Cerebellar nuclear complex (tissue), 1 donor: ENCODE data around the gene CRYZ.
"Not testable (repeated sequence)": the region's sequence is repeated elsewhere in the genome, so short reads cannot be mapped to it uniquely, and the experiment has no call there.

Source experiments
- DNase-seq, 2 experiments: peaks; one replicate each; lab custom pipeline; 2025; lab: John Stamatoyannopoulos, UW

Gene CRYZ, protein sequence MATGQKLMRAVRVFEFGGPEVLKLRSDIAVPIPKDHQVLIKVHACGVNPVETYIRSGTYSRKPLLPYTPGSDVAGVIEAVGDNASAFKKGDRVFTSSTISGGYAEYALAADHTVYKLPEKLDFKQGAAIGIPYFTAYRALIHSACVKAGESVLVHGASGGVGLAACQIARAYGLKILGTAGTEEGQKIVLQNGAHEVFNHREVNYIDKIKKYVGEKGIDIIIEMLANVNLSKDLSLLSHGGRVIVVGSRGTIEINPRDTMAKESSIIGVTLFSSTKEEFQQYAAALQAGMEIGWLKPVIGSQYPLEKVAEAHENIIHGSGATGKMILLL

DNA sequence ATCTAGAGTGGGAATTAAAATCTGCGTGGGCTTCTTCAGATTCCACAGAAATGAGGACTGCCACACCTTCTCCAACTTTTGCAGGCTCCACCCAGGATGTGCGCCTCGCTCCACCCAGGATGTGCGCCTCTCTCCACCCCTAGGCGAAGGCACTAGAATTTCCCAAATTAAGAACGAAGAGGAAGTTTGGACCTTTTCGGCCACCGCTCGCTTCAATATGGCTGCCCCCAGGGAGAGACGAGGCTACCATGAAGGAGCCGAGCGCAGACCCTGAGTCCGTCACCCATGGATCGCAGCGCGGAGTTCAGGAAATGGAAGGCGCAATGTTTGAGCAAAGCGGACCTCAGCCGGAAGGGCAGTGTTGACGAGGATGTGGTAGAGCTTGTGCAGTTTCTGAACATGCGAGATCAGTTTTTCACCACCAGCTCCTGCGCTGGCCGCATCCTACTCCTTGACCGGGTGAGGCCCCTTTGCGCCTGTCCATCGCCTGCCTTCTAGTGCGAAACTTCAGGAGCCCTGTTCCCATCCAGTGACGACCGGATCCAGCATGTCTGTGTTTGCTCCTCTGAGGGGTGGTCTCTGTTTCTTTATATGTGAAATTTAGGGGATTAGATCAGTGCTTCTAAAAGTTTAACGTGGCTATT is at the start of gene CRYZ, which contains the start of gene TYW3:
Gene CRYZ, minus strand, starts transcription at position 91 of the 644 bp plus-strand sequence. CDS start 8,229 bp downstream, outside the sequence.
Gene TYW3, plus strand, starts transcription at position 193 of the 644 bp plus-strand sequence. Its CDS starts 93 bp downstream, at position 286.
- DNase-seq: peak in 1 of 2 experiments; percentile 69

GRCh38 chr1:74780594-74780993 is 47.7 kb upstream of the CRYZ start:
- no peak for DNase-seq

DNA sequence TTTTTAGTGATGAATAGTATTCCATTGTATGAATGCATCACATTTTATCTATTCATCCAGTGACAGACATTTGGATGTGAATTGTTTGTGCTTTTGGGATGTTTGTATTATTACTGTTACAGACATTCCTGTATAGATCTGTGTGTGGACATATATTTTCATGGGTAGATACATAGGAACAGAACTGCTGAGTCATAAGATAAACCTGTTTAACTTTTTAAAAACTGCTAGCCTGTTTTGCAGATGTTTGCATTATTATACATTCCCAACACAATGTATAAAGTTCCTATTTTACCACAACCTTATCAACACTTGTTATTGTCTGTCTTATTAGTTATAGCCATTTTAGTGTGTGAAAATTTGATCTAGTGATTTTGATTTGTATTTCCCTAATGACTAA is 46.9 kb upstream of the CRYZ start:
- no peak for DNase-seq

DNA sequence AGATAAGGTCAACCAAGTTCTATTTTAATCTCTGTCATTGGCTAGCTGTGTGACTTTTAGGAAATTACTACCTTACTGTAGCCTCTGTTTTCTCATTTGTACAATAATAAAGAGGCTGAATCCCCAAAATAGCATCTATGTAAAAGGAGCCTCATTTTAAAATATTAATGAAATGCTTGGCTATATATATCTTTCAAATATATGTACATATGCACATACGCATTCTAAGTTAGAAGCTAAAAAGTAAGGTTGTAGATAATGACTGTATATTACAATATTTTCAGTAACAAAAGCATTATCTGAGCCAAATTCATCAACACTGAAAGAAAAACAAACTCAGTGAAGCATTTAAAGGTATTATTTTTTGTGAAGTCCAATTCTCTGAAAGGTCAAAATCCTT is 44.7 kb upstream of the CRYZ start:
- no peak for DNase-seq

- DNase-seq: no peak
Measured at GRCh38 chr1:74775735-74776134, 42.9 kb upstream of the CRYZ start.

DNA sequence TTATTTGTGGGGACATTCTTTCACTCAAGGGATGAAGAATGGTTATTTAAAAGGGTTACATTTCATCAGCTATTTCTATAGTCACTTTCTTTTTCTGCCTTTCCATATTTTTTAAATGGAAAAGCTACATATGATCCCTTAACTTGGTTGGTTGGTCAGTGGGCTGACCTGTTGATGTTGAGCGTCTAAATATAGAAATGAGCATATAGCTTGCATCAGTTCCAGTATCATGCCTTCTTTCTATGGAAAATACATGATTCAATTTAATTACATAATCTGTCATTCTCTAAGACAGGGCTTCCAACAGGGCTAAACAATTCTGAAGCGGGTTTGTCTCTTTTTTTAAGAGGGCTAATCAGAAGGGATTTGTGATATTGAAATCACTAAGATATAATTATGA is 40.7 kb upstream of the CRYZ start:
- no peak for DNase-seq

DNA sequence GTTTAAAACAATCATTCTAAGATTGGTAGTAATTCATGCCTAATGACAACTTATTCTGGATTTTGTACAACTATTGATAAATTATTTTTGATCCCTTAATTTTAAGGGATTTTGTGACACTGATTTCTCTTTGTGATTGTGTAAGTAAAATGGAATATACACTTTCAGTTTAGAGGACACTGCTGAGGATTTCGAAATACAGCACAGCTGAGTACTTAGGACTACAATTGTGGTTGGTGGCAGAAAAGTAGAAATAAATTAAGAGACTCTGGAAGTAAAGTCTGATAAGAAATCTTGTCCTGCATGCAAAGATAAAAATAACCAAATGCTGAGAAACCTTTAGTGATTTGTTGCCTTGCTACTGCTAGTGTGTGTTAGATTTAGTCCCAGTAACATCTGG is 40.1 kb upstream of the CRYZ start:
- DNase-seq: no peak

DNA sequence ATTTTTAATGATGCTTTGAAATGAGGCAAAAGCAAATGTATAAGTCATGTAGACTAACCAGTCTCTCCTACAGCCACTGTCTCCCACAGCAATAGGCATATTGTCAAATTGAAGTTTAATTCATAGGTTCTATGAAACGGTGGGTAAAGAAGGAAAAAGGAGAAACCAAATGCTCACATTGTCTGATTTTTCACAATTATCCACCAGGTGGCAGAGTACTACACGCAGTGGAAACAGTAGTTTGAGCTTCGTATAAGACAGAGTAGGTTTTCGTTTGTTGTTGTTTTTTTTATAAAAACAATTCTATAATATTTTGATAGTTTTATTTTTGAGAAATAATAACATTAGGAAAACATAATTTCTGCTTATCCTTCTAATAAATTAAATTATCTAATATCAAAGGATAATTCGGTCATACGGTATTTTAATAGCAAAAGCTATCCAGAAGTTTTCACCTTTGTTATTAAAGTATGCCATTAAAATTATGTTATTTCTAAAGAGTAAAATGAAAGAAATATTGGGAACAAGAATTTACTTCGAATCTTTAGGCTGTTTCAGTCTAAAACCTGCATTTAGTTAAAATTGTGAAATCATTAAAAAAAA is 39.2 kb upstream of the CRYZ start:
- no peak for DNase-seq

- DNase-seq: no peak
Measured at GRCh38 chr1:74767490-74767889, 34.6 kb upstream of the CRYZ start.

DNA sequence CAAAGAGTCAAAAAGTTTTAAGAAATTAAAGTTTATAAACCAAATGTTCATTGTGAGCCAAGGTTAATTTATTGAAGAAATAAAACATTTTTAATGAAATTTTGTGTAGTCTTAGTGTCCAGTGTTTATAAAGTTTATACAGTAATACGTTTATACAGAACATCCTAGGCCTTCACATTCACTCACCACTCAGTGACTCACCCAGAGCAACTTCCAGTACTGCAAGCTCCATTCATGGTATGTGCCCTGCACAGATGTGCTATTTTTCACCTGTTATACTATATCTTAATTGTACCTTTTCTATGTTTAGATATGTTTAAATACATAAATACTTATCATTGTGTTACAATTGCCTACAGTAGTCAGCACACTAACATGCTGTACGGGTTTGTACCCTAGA is 33.7 kb upstream of the CRYZ start:
- no peak for DNase-seq

DNA sequence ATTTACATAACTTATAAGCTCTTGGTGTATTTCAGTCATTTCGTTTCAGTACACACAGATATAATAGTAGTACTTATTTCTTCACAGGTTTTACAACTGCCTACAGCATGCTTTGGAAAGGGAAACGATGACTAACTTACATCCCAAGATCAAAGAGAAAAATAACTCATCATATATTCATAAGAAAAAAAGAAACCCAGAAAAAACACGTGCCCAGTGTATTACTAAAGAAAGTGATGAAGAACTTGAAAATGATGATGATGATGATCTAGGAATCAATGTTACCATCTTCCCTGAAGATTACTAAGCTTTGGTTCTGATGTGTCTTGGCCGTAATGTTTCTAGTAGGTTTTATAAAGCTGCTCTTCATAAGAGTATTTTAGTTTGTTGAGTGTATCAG is 31.0 kb upstream of the CRYZ start:
- DNase-seq: no peak

- DNase-seq: not testable (repeated sequence)
Measured at GRCh38 chr1:74756650-74757049, 23.8 kb upstream of the CRYZ start.

- DNase-seq: no peak
Measured at GRCh38 chr1:74755475-74755874, 22.6 kb upstream of the CRYZ start.

DNA sequence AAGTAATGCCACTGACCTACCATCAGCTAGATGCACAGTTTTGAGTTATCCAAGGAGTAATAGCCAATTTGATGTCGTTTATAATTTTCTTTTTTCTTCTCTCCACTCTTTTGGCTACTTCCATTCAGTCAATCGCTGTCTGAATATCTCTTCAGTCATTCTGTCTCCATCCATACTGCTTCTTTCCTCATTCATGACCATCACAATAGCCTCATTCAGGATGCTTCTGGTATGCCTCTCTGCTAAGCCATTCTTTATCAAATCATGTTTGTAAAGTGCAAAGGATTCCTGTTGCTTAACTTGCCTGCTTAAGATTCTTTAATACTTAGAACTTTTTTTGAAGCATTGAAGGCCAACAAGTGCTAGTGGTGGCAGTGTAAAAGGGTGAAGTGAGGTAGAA is 20.3 kb upstream of the CRYZ start:
- no peak for DNase-seq

DNA sequence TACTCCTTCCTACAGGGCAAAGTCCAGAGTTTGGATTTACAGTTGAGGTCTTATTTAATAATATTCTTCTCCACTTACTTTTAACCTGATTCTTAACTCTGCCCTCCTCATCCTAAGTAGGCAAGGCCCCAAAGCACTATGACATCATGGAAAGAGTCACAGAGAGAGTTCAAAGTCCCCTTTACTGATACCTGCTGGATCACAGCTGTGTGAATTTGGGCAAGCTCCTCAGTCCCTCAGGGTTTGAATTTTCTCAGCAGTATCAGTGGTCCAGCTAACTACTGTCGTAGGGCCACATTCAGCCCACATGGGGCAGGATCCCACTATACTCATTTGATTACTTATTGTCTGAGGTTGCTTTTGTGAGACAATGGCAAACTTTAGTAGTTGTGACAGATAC is 16.1 kb upstream of the CRYZ start:
- DNase-seq: no peak

DNA sequence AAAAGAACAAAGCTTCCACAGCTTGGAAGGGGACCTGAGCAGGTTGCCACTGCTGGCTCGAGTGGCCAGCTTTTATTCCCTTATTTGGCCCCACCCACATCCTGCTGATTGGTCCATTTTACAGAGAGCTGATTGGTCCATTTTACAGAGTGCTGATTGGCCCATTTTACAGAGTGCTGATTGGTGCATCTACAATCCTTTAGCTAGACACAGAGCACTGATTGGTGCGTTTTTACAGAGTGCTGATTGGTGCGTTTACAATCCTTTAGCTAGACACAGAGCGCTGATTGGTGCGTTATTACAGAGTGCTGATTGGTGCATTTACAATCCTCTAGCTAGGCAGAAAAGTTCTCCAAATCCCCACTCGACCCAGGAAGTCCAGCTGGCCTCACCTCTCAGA is 12.4 kb upstream of the CRYZ start:
- not testable (repeated sequence) for DNase-seq

- not testable (repeated sequence) for DNase-seq
Measured at GRCh38 chr1:74740307-74740980, 7.6 kb upstream of the CRYZ start.

- no peak for DNase-seq
Measured at GRCh38 chr1:74737333-74737732, 4.5 kb upstream of the CRYZ start.

DNA sequence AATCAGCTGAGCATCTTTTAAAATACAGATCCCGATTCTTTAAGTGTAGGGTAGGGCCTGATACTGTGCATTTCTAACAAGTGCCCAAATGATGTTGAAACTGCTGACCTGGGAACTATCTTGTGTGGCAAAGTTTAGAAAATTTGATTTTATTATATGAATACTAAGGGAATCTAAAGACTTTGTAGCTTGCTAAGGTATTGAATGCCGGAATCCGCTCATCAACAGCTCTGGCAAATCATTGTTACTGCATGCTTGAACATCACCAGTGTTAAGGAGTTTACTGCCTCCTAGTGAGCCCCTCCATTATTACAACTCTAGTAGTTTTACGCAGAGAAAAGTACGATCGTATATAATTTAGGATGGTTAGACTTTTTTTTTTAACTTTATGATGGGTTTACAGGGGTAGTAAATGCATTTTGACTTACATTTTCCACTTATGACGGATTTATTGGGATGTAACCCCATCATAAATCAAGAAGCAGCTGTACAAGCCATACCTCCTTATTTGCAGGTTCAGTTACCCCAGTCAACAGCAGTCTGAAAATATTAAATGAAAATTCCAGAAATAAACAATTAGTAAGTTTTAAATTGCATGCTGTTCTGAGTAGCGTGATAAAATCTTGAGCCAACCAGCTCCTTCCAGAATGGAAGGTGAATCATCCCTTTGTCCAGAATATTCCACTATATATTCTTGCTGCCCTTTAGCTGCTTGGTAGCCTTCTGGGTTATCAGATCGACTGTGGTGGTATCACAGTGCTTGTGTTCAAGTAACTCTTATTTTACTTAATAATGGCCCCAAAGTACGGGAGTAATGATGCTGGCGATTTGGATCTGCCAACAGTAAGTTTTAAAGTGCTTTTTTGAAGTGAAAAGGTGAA is 994 bp upstream of the CRYZ start:
- peak in 1 of 2 experiments; percentile 4 for DNase-seq

- not testable (repeated sequence) for DNase-seq
Measured at GRCh38 chr1:74732071-74732946, 541 bp downstream of the CRYZ start.
